Neural cell (in vitro differentiated cells): ENCODE measurements around the gene CNTD1. TPM values are rescaled to one million over a fixed set of nuclear protein-coding genes. Genes with fewer than 3 reads are reported as not detected.

Experiments used
- H2AFZ ChIP-seq: fragments of 200-600, 300-800 bp; sonication (generic), shearing (Covaris generic); 2 replicates; pipeline ENCODE4 v1.6.0; 2014; ENCODE audit warnings: low read depth, mild to moderate bottlenecking, antibody characterized with exemption, low read length, moderate library complexity
- H3F3A ChIP-seq: fragments of 200-600 bp; shearing (Covaris generic); 2 replicates; pipeline ENCODE4 v1.6.1; 2016; ENCODE audit warnings: mild to moderate bottlenecking, moderate library complexity, mixed read lengths, antibody characterized with exemption, low read length; ENCODE audit not compliant: insufficient read depth, poor library complexity, severe bottlenecking
- H3K27ac ChIP-seq: fragments of 200-600, 300-800 bp; sonication (generic), shearing (Covaris generic); 2 replicates; pipeline ENCODE4 v1.5.1; 2014; ENCODE audit warnings: mild to moderate bottlenecking, low read length, moderate library complexity
- H3K27me3 ChIP-seq: fragments of 300-800, 200-600 bp; sonication (generic), shearing (Covaris generic); 2 replicates; pipeline ENCODE4 v1.6.0; 2014; ENCODE audit warnings: mild to moderate bottlenecking, low read depth, low read length, moderate library complexity; ENCODE audit not compliant: insufficient read depth
- H3K36me3 ChIP-seq: fragments of 300-800, 200-600 bp; sonication (generic), shearing (Covaris generic); 2 replicates; pipeline ENCODE4 v1.5.1; 2014; ENCODE audit warnings: mild to moderate bottlenecking, antibody characterized with exemption, low read length, moderate library complexity; ENCODE audit not compliant: insufficient read depth
- H3K4me2 ChIP-seq: fragments of 300-800, 200-600 bp; sonication (generic), shearing (Covaris generic); 2 replicates; pipeline ENCODE4 v1.6.0; 2014; ENCODE audit warnings: mild to moderate bottlenecking, low read length
- H3K4me3 ChIP-seq: fragments of 300-800, 200-600 bp; sonication (generic), shearing (Covaris generic); 2 replicates; pipeline ENCODE4 v1.5.1; 2014; ENCODE audit warnings: mild to moderate bottlenecking, low read length, moderate library complexity
- H3K79me2 ChIP-seq: fragments of 200-600 bp; shearing (Covaris generic); replicated peaks from 2 replicates; pipeline ENCODE4 v1.6.0; 2014; ENCODE audit warnings: mild to moderate bottlenecking, low read length, moderate library complexity; ENCODE audit not compliant: insufficient read depth
- H3K9ac ChIP-seq: fragments of 300-800, 200-600 bp; sonication (generic), shearing (Covaris generic); 2 replicates; pipeline ENCODE4 v1.6.1; 2016; ENCODE audit warnings: mild to moderate bottlenecking, low read length, mixed read lengths
- H3K9me2 ChIP-seq: fragments of 200-600 bp; shearing (Covaris generic); 2 replicates; pipeline ENCODE4 v1.6.1; 2016; ENCODE audit warnings: mild to moderate bottlenecking, low read length, mixed read lengths; ENCODE audit not compliant: insufficient read depth
- H3K9me3 ChIP-seq: fragments of 200-600, 300-800 bp; sonication (generic), shearing (Covaris generic); 2 replicates; pipeline ENCODE4 v1.6.1; 2016; ENCODE audit warnings: mild to moderate bottlenecking, mixed run types, low read length, moderate library complexity, mixed read lengths
- H4K20me1 ChIP-seq: fragments of 200-600 bp; shearing (Covaris generic); 2 replicates; pipeline ENCODE4 v1.6.1; 2016; ENCODE audit warnings: mild to moderate bottlenecking, mixed run types; ENCODE audit not compliant: insufficient read depth
- CTCF ChIP-seq: fragments of 450-650 bp; IDR thresholded peaks from 2 replicates; pipeline ENCODE4 v1.5.1; 2014; ENCODE audit warnings: antibody characterized with exemption, mild to moderate bottlenecking, moderate library complexity; ENCODE audit not compliant: poor library complexity, severe bottlenecking
- EP300 ChIP-seq: fragments of 450-650 bp; conservative IDR thresholded peaks from 2 replicates; pipeline ENCODE4 v1.6.1; 2014; ENCODE audit warnings: antibody characterized with exemption, mild to moderate bottlenecking, moderate library complexity; ENCODE audit not compliant: poor library complexity, severe bottlenecking
- EZH2 ChIP-seq: fragments of 200-600, 300-800 bp; shearing (Covaris generic), sonication (generic); IDR thresholded peaks from 2 replicates; pipeline ENCODE4 v1.6.1; 2014; ENCODE audit warnings: antibody characterized with exemption, low read length, borderline replicate concordance, mild to moderate bottlenecking; ENCODE audit not compliant: insufficient read depth, poor library complexity, severe bottlenecking
- MXI1 ChIP-seq: fragments of 450-650 bp; conservative IDR thresholded peaks from 2 replicates; pipeline ENCODE4 v1.6.1; 2014; ENCODE audit warnings: antibody characterized with exemption, mild to moderate bottlenecking; ENCODE audit not compliant: poor library complexity, severe bottlenecking
- POLR2AphosphoS5 ChIP-seq: IDR thresholded peaks from 2 replicates; pipeline ENCODE4 v1.6.1; 2012
- RAD21 ChIP-seq: fragments of 450-650 bp; conservative IDR thresholded peaks from 2 replicates; pipeline ENCODE4 v1.6.1; 2014; ENCODE audit warnings: antibody characterized with exemption, mild to moderate bottlenecking, moderate library complexity
- REST ChIP-seq: IDR thresholded peaks from 2 replicates; pipeline ENCODE4 v1.6.1; 2012; ENCODE audit warnings: borderline replicate concordance
- SMC3 ChIP-seq: fragments of 450-650 bp; conservative IDR thresholded peaks from 2 replicates; pipeline ENCODE4 v1.6.1; 2014; ENCODE audit warnings: antibody characterized with exemption, mild to moderate bottlenecking, moderate library complexity; ENCODE audit not compliant: poor library complexity
- TAF1 ChIP-seq: IDR thresholded peaks from 2 replicates; pipeline ENCODE4 v1.6.1; 2012; ENCODE audit warnings: low read depth
- polyA plus RNA-seq: library from polyadenylated mRNA; depleted of rRNA; stranded (reverse); fragments of >200 nt; gene quantifications from 2 replicates; pipeline ENCODE4 v1.2.3, GENCODE V29; 2014

CNTD1 gene
- polyA plus RNA-seq, 1 donor from 2014 or later, result 0.21 TPM

- H3K27ac ChIP-seq, result peak within 1 kb of the TSS; percentile 73
- peak within 1 kb of the TSS; percentile 95 for H2AFZ ChIP-seq
- no peaks in the 10 kb centered on the region for H3K79me2 ChIP-seq
- H3F3A ChIP-seq, result no peaks in the 10 kb centered on the region
- H3K27me3 ChIP-seq, result no peaks in the 10 kb centered on the region
- H3K4me2 ChIP-seq, result peak within 1 kb of the TSS; percentile 77
- H3K9me3 ChIP-seq, result no peaks in the 10 kb centered on the region
- H3K9me2 ChIP-seq, result no peaks in the 10 kb centered on the region
- peak within 1 kb of the TSS; percentile 88 for H3K9ac ChIP-seq
- no peaks in the 10 kb centered on the region for H4K20me1 ChIP-seq
- peak within 1 kb of the TSS; percentile 84 for H3K4me3 ChIP-seq
- H3K36me3 ChIP-seq, result no peaks in the 10 kb centered on the region
- TF ChIP-seq RAD21, result no peak
- peak; percentile 51 for TF ChIP-seq SMC3
- TF ChIP-seq REST, result peak; percentile 93
- TF ChIP-seq POLR2AphosphoS5, result peak; percentile 94
- peak; percentile 41 for TF ChIP-seq CTCF
- peak; percentile 54 for TF ChIP-seq EP300
- TF ChIP-seq TAF1, result peak; percentile 100
- peak; percentile 76 for TF ChIP-seq MXI1
- no peak for TF ChIP-seq EZH2
Measured at GRCh38 chr17:42773290-42774035, 25.2 kb upstream of the CNTD1 start, which contains the start of gene VPS25. Gene VPS25, plus strand, starts transcription at chr17:42773449. Its CDS starts 27 bp downstream, at chr17:42773476.

- TF ChIP-seq EP300 (no peak), RAD21 (no peak), SMC3 (no peak), TAF1 (no peak), POLR2AphosphoS5 (no peak), MXI1 (no peak), CTCF (no peak)
- H3K27me3 ChIP-seq, result no peaks in the 10 kb centered on the region
- no peaks in the 10 kb centered on the region for H4K20me1 ChIP-seq
- no peaks in the 10 kb centered on the region for H3K9me3 ChIP-seq
- H3K4me2 ChIP-seq, result peak overlapping the region; percentile 77
- H3K79me2 ChIP-seq, result no peaks in the 10 kb centered on the region
- H3K27ac ChIP-seq, result peak overlapping the region; percentile 73
- peak overlapping the region; percentile 95 for H2AFZ ChIP-seq
- peak overlapping the region; percentile 88 for H3K9ac ChIP-seq
- H3K4me3 ChIP-seq, result peak overlapping the region; percentile 84
- H3K36me3 ChIP-seq, result no peaks in the 10 kb centered on the region
- no peaks in the 10 kb centered on the region for H3K9me2 ChIP-seq
- no peaks in the 10 kb centered on the region for H3F3A ChIP-seq
Measured at GRCh38 chr17:42774066-42774745, 24.5 kb upstream of the CNTD1 start.
